Measurements from ENCODE around the gene SLX1A.
"Not testable (repeated sequence)": the region's sequence is repeated elsewhere in the genome, so short reads cannot be mapped to it uniquely, and the experiment has no call there.

The SLX1A gene

GRCh38 chr16:30184891-30185682 is 8.6 kb upstream of the SLX1A start:
- no peak for DNase-seq

DNA sequence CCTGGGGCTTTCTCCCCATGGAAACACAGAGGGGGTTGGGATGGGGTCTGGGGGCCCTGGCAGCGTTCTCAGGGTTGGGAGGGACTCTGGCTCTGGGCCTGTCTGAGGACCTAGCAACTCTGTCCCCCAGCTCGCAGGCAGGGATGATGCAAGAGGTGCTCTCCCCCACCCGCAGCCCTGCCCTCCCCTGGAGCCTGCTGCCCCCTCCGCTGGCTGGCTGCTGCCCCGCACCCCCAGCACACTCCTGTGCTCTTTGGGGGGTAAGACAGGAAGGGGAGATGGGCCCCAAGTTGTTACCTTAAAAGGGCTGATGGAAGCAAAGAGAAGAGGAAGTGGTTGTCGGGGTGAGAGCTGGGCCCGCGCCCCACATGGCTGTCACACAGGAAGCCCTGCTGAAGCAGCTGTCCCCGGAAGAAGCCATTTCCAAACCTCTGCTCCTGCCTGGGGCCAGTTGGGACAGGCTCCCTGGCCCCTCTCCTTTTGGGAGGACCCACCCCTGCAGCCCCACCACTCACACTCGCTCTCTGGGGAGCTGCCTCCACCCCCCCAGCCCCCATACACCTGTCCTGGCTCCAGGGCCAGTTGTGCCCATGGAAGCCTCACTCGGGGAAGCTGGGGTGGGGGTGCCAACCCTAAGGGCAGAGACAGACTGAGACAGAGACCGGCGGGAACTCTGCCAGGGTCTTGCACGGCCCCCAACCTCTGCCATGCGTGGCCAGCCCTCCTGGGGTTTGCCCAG is 7.8 kb upstream of the SLX1A start:
- peak; percentile 71 for DNase-seq

- peak; percentile 4 for DNase-seq
These were observed 7.3 kb upstream of the SLX1A start for GRCh38 chr16:30186444-30186781.

- DNase-seq: peak; percentile 89
These were observed 6.7 kb upstream of the SLX1A start for GRCh38 chr16:30186782-30187555.

- no peak for DNase-seq
These were observed 6.2 kb upstream of the SLX1A start for GRCh38 chr16:30187556-30187865.

- DNase-seq: no peak
These were observed 5.6 kb upstream of the SLX1A start for GRCh38 chr16:30187971-30188561.

GRCh38 chr16:30191158-30191557 is 2.5 kb upstream of the SLX1A start:
- not testable (repeated sequence) for DNase-seq

GRCh38 chr16:30193098-30193497 is 577 bp upstream of the SLX1A start:
- DNase-seq: not testable (repeated sequence)

DNA sequence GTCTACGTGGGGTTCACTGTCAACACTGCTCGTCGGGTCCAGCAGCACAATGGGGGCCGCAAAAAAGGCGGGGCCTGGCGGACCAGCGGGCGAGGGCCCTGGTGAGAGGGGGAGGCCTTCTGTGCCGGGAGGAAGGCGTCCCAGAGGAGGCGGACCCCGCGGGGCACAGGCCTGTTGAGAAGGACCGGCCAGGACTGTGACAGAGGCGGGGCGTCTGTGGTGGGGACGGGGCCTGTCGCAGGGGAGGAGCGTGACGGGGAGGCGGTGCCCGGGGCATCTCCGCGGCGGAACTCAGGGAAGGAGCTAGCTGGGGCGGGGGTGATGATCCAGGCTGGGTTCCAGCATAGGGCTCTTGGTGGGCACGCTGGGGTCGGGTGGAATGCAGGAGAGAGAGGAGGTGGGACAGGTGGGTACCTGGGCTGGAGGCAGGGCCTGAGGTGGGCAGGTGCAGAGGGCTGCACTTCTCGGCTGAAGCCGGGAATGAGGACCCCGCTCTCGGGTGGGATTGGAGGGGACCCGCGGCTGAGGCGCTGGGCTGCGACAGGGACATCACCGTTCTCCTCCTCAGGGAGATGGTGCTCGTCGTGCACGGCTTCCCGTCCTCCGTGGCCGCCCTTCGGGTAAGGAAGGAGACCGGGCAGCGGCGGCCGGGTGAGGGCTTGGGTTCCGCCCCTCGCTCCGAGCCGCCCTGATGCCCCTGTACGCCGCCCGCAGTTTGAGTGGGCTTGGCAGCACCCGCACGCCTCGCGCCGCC is 674 bp downstream of the SLX1A start:
- DNase-seq: not testable (repeated sequence)

GRCh38 chr16:30197001-30197400 is 3.3 kb downstream of the SLX1A start:
- not testable (repeated sequence) for DNase-seq

DNA sequence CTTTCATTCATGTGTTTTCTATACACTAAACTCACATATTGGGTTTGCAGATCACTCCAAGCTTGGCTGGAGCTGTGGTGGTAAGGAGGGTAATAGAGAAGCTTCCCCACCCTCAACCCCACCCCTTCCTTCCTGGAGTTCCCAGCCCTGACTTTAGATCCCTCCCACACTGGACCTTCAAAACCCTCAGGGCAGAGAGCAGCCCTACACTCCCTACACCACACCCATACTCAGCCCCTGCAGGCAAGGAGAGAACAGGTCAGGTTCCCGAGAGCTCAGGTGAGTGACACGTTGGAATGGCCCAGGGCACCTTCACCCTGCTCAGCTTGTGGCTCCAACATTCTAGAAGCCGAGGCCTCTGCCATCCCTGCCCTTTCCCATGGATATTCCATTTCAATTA is 5.4 kb downstream of the SLX1A start, which contains the start of gene SULT1A3:
TSS of gene SULT1A3 (plus strand) at position 207 of the 400 bp plus-strand sequence. CDS start 1,474 bp downstream, outside the sequence.
- not testable (repeated sequence) for DNase-seq

- not testable (repeated sequence) for DNase-seq
These were observed 6.1 kb downstream of the SLX1A start for GRCh38 chr16:30199608-30200343.

GRCh38 chr16:30205541-30206236 is 12.0 kb downstream of the SLX1A start:
- DNase-seq: peak; percentile 1

DNA sequence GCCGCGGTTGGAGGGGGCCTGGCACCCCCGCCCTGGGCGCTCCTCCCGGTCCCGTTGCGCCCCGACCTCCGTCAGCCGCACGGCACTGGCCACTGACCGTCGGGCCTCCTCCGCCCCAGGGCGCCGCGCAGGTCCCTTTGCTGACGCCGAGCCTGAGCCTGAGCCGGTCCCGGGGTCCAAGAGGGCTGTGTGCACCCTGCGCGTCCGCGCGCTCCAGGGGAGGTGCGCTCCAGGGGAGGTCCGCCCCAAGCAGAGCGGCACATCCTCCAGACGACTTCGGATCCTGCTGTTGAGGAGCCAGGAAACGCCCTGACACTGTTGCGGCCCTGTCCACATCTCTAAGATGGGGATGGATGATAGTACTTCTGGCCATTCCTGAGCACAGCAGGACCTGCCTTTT is 12.6 kb downstream of the SLX1A start:
- not testable (repeated sequence) for DNase-seq

GRCh38 chr16:30207063-30207704 is 13.5 kb downstream of the SLX1A start:
- peak; percentile 0 for DNase-seq

DNA sequence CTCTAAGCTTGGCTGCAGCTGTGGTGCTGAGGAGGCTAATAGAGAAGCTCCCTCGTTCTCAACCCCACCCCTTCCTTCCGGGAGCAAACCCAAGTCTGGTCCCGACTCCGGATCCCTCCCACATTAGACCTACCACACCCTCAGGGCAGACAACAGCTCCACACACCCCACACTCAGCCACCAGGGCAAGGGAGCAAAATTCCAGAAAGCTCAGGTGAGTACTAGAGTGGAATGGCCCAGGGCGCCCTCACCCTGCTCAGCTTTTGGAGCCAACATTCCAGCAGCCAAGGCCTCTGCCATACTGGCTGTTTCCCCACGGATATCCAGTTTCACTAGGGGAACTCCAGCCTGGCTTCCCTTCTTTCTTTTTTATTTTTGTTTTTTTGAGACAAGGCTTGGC is 15.4 kb downstream of the SLX1A start:
- DNase-seq: peak; percentile 38

DNA sequence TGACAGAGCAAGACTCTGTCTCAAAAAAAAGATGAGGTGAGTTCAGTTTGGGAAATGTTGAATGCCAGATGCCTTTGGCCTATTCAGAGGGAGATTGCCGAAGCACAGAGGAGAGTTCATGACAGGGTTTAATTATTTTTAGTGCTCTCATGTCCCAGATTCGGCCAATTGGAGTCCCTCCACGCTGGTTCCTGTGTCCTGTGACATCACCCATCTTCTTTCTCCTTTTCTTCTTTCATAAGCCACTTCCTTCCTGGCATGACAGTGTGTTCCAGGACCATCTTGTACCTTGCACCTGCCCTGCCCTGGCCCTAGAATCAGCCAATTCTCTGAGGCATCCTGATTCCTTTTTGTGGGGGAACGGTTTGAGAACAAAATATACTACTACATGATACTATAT is 17.7 kb downstream of the SLX1A start:
- not testable (repeated sequence) for DNase-seq

- peak; percentile 0 for DNase-seq
These were observed 23.4 kb downstream of the SLX1A start for GRCh38 chr16:30217082-30217481.
